SK-N-MC (cell line): Measurements from ENCODE around the gene ATAD3C.
"Not testable (repeated sequence)": the region's sequence is repeated elsewhere in the genome, so short reads cannot be mapped to it uniquely, and the experiment has no call there.

Source experiments
- DNase-seq: peaks from one replicate; pipeline ENCODE4 v3.0.0-alpha.2; 2011; ENCODE audit warnings: low read depth, low spot score
- H3K27ac ChIP-seq: fragments of 200-600 bp; sonication (generic); 2 replicates; pipeline ENCODE4 v1.5.1; 2016; ENCODE audit warnings: mixed run types
- H3K36me3 ChIP-seq: fragments of 200-600 bp; sonication (generic); 2 replicates; pipeline ENCODE4 v1.6.1; 2017; ENCODE audit warnings: antibody characterized with exemption, low read length, mixed read lengths; ENCODE audit not compliant: insufficient read depth
- H3K4me3 ChIP-seq: fragments of 200-600 bp; sonication (generic); 2 replicates; pipeline ENCODE4 v1.5.1; 2016
- H3K9ac ChIP-seq: fragments of 200-600 bp; sonication (generic); 2 replicates; pipeline ENCODE4 v1.8.0; 2017; ENCODE audit warnings: mixed run types, mixed read lengths; ENCODE audit not compliant: insufficient read length
- H3K9me3 ChIP-seq: fragments of 200-600 bp; sonication (generic); 2 replicates; pipeline ENCODE4 v1.6.1; 2017; ENCODE audit warnings: low read depth, mild to moderate bottlenecking, antibody characterized with exemption, low read length, moderate library complexity, mixed read lengths
- EZH2 ChIP-seq: fragments of 200-600 bp; sonication (generic); IDR thresholded peaks from one replicate; pipeline ENCODE4 v1.6.1; 2017; ENCODE audit warnings: antibody characterized with exemption
- FOXP2 ChIP-seq: optimal IDR thresholded peaks from 2 replicates; pipeline ENCODE3; 2011; ENCODE audit warnings: mild to moderate bottlenecking, moderate library complexity; ENCODE audit not compliant: insufficient read depth; ENCODE audit errors: extremely low read length, control extremely low read depth
- POLR2AphosphoS5 ChIP-seq: IDR thresholded peaks from 2 replicates; pipeline ENCODE4 v1.6.1; 2012; ENCODE audit warnings: mild to moderate bottlenecking, low read depth, low read length, borderline replicate concordance

The ATAD3C gene

DNA sequence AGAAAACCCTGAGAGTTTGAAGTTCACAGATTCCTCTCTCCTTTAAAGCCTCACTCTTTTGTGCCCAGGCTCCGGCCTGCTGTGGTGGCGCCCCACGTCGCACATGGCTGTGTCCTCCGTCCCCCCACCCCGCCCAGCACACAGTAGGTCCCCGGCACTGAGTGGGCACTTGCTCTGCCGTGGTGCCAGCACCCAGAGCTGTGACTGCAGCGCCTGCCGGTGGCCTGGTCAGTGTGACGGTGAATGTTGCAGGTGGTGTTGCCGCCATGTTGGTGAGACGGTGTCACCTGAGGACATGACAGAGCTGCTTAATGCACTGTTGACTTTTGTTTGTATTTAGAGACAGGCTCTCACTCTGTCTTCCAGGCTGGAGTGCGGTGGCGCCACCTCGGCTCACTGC lies 3.4 kb downstream of the ATAD3C start:
- no peak for DNase-seq
- Histone ChIP-seq H3K9me3 (no peaks in the 10 kb centered on the region), H3K9ac (no peak overlapping the region), H3K4me3 (no peak overlapping the region), H3K27ac (no peak overlapping the region), H3K36me3 (no peaks in the 10 kb centered on the region)
- no peak for TF ChIP-seq POLR2AphosphoS5
- no peak for TF ChIP-seq EZH2
- TF ChIP-seq FOXP2, result no peak

DNA sequence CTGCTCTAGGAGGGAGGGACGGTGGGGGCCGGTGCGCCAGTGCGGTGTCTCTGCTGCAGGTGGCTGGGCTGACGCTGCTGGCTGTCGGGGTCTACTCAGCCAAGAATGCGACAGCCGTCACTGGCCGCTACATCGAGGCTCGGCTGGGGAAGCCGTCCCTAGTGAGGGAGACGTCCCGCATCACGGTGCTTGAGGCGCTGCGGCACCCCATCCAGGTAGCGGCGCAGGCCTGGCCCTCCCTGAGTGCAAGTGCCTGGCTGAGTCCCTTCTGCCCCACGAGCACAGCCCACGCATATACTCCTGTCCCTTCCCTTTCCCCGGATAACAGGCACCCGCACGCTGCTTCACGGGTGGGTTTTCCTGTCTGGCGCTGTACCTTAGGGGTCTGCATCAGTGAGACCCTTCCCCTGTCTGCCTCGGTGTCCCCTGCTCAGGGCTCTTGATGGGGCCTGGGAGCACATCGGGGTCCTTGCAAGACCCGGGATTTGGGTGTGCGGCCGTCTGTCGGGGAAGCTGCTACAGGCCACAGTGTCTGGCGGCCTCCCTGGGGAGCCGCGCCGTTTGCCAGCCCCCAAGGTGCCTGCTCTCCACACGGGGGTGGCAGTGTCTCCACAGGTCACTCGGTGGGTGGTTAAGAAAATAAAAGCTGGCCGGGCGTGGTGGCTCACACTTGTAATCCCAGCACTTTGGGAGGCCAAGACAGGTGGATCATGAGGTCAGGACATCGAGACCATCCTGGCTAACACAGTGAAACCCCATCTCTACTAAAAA lies 5.0 kb downstream of the ATAD3C start:
- not testable (repeated sequence) for DNase-seq

DNA sequence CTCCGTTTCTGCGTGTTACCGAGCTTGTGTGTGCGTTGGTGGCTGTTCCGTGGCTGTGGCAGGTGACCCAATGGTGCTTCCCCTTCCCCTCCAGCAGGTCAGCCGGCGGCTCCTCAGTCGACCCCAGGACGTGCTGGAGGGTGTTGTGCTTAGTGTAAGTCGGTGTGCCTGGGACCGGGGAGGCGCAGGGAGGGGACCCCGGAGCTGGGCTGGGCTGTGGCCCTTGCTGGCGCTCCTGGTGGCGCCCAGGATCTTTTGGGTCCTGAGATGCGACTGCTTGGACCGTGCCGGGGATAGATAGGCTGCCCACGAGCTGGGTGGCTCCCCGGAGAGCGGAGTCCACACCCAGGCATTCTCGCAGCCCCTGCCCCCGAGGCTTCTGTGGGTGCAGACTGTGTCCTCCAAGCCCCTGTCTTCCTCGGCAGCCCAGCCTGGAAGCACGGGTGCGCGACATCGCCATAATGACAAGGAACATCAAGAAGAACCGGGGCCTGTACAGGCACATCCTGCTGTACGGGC lies 5.9 kb downstream of the ATAD3C start:
- H3K4me3 ChIP-seq, result no peak overlapping the region
- TF ChIP-seq EZH2, result no peak
- no peak for TF ChIP-seq FOXP2
- TF ChIP-seq POLR2AphosphoS5, result no peak
- no peak for DNase-seq
- H3K36me3 ChIP-seq, result no peaks in the 10 kb centered on the region
- no peaks in the 10 kb centered on the region for H3K9me3 ChIP-seq
- H3K27ac ChIP-seq, result no peak overlapping the region
- no peak overlapping the region for H3K9ac ChIP-seq

More for the DNA sequence above, 5.0 kb downstream of the ATAD3C start:
- H3K9ac ChIP-seq, H3K36me3 ChIP-seq, H3K27ac ChIP-seq, H3K4me3 ChIP-seq, H3K9me3 ChIP-seq: not testable (repeated sequence)

DNA sequence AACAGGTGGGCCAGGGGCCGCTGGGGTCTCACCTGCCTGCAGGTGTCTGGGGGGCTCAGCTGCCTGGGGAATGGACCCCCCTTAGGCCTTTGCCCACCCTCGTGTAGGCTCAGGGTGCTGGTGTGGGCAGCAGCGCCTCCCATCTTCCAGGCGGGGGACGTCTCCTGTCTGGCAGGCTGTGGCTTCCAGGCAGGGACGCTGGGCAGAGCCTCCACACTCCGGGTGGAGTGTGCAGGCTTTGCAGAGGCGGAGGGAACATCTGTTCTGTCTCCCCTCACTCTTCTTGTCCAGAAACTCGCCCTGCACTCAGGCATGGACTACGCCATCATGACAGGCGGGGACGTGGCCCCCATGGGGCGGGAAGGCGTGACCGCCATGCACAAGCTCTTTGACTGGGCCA lies 6.4 kb downstream of the ATAD3C start:
- H3K9me3 ChIP-seq, DNase-seq, H3K4me3 ChIP-seq, H3K9ac ChIP-seq, H3K27ac ChIP-seq, H3K36me3 ChIP-seq: not testable (repeated sequence)

DNA sequence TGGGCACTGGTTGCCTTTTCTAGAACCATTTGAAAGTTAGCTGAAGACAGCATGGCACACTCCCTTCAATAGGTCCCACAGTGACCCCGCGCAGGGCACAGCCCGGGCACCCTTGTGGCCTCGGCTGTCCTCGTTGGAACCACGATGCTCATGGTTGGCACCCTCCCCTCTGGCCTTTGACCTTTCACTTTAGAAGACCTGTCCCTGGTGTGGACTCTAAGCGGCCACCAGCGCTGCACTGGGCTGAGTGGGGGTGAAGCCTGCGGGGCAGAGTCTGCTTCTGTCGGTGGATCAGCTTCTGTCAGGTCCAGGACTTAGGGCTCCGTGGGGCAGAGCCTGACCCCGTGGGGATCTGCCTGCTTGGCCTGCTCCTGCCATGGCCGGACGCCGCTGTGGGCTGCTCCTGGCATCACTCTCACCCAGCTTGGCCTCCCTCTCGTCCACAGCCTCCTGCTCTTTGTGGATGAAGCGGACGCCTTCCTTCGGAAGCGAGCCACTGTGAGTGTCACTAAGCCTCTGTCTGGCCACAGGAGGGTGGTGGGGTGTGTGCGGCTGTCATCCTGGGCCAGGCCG lies 7.3 kb downstream of the ATAD3C start:
- H3K9me3 ChIP-seq, H3K4me3 ChIP-seq, H3K9ac ChIP-seq, DNase-seq, H3K27ac ChIP-seq, H3K36me3 ChIP-seq: not testable (repeated sequence)

DNA sequence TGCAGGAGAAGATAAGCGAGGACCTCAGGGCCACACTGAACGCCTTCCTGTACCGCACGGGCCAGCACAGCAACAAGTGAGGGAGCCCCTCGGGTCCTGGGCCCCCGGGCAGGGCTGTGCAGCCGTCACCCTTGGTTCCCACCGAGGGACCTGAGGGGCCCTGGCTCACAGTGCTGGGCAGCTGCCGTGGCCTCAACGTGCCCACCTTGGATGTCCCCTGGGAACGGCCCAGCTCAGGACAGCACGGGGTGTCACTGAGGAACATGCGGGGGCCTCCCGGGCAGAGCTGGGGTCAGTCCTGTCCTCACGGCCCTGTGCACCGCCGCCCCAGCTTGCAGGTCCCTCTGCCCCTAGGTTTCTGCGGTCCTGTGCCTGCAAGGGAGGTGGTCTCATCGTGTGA lies 9.7 kb downstream of the ATAD3C start:
- H3K9ac ChIP-seq, H3K9me3 ChIP-seq, H3K27ac ChIP-seq, H3K36me3 ChIP-seq, DNase-seq, H3K4me3 ChIP-seq: not testable (repeated sequence)

DNA sequence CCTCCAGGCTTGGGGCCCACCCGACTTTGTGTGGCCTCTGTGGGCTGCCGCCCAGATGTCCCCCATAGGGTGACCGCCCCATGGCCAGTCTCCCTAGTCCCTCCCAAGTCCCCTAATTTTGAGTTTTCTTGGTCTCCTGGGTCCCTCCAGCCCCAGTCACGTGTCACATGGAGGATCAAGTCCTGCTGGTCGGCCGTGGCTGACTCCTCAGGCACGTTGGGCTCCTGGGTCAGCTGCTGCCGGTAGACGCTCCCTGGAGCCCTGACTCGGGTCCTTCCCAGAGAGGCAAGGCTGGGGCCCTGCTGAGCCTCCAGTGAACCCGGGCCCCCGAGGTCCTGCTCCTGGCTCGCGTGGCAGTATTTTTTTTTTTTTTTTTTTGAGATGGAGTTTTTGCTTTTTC lies 10.2 kb downstream of the ATAD3C start:
- not testable (repeated sequence) for H3K4me3 ChIP-seq, H3K9ac ChIP-seq

DNA sequence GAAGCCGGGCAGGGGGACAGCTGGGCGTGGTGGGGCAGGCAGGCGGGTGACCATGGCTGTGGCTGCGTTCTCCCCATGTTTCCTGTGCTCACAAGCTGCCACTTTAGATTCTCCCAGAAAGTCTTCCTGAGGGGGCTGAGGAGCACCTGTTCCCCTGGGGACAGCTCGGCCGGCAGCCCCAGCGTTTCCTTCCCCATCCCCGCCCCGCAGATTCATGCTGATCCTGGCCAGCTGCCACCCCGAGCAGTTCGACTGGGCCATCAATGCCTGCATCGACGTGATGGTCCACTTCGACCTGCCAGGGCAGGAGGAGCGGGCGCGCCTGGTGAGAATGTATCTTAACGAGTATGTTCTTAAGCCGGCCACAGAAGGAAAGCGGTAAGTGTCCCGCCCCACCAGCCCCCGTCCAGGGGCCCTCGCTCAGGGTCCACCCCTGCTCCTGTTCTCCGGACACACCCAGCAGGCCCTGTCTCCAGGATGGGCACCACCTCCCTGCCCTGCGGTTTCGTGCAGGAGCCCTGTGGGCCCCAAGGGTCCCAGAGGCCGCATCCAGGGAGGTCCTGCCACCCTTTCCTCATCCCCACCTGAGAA lies 11.1 kb downstream of the ATAD3C start:
- Histone ChIP-seq H3K9ac (no peak overlapping the region), H3K36me3 (no peaks in the 10 kb centered on the region), H3K9me3 (no peaks in the 10 kb centered on the region), H3K27ac (no peak overlapping the region), H3K4me3 (no peak overlapping the region)
- TF ChIP-seq FOXP2, result no peak
- TF ChIP-seq POLR2AphosphoS5, result no peak
- no peak for TF ChIP-seq EZH2
- no peak for DNase-seq

More for the DNA sequence above, 10.2 kb downstream of the ATAD3C start:
- H3K36me3 ChIP-seq, H3K27ac ChIP-seq, H3K9me3 ChIP-seq, DNase-seq: not testable (repeated sequence)

DNA sequence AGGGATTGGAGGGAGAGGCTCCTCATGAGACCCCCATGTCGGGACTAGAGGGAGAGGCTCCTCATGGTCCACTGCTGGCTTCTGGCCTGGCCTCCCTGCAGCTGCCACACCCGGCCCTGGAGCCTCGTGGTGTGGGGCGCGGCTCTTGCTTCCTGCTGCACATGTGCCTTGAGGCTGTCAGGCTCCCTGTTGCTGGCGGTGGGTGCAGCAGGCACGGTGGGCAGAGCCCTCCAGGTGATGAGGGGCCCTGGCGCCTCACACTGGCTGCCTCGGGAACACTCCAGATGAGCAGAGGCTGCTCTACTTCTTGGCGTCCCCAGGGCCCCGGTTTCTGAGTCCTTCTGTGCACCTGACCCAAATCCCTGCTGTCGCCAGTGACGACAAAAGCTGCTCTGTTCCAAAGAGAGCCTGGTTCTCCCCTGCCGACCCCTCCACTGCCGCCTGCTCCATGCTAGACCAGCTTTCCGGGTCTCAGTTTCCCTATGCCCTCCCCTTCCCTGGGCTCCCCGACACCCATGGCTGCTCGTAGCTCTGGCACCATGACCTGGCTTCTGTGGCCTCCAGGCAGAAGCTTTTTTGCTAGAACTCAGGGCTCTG lies 12.3 kb downstream of the ATAD3C start:
- no peak for DNase-seq
- Histone ChIP-seq H3K27ac (no peak overlapping the region), H3K4me3 (no peak overlapping the region), H3K9ac (no peak overlapping the region), H3K36me3 (no peaks in the 10 kb centered on the region), H3K9me3 (no peaks in the 10 kb centered on the region)
- TF ChIP-seq POLR2AphosphoS5 (no peak), FOXP2 (no peak), EZH2 (no peak)
